HG03064 (cell line): Measurements from ENCODE around the gene EPHA1.

Source experiments
- ATAC-seq: cut with Tn5 transposase; IDR thresholded peaks from one replicate; pipeline ENCODE4 v1.9.1; 2021; ENCODE audit warnings: low read depth; ENCODE audit not compliant: unreplicated experiment

Gene EPHA1

DNA sequence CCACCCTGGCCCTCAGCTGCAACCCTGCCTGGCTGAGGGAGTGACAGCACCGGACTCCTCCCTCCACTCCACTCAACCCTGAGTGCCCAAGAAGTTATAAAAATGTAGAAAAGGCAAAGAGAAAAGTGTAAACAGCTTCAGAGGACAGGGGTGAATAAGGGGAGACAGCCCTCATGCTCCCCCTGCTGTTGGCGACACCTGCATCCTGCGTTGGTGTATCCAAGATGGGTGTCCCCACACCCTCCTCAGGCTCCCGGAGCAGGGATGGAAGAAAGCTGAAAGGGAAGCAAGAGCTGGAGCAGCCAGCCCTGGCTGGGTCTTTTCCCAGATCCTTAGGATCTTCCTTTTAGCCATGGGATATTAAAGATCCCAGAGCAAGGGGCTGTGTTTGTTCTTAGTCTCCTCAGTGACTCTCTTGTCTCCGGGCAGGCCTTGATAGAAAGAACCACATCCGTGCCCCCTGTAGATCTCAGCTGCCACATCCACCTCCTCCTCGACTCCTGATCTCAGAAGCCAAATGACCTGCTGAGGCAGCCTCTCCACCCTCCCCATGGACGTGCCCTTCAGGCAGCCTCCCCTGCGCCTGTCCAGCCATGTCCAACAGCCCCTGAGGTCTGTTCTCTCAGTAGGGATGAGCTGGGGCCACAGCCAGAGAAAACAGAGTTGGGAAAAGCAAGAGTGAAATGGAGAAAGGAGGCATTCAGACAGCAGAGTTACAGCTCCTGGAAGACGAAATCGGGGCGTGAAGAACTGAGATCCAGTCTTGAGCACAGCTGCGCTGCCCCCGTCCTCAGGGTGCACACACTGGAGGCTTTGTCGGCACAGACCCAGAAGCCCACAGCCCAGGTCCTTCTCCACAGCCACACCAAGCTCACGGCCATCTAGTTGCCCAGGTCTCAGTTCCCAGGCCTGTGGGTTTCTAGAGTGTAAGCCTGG, 52.9 kb downstream of the EPHA1 start:
- ATAC-seq = no peak

- ATAC-seq = no peak
Measured at GRCh38 chr7:143354965-143355364, 53.7 kb downstream of the EPHA1 start.

- ATAC-seq = no peak
Measured at GRCh38 chr7:143354376-143354775, 54.3 kb downstream of the EPHA1 start.

DNA sequence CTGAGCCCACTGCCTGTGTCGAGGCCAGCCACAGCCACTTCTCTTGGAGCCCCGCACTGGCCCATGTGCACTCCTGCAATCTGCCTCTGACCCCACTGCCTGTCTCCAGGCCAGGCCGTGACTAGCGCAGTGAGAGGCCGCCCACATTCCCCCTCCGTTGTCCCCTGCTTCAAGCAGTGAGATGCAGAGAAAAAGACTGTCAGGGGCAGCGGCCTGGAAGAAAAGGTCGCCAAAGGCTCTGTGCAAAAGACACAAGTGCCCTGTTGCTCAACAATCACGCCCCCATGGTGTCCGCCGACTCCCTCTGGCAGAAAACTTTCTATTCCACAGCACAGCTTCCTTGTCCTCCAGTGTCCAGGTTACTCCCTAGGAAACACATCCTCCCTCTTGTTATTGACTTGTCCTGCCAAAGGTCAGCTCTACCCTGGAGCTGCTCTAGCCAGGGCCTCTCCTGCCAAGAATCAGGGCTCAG, 56.1 kb downstream of the EPHA1 start:
- no peak for ATAC-seq

DNA sequence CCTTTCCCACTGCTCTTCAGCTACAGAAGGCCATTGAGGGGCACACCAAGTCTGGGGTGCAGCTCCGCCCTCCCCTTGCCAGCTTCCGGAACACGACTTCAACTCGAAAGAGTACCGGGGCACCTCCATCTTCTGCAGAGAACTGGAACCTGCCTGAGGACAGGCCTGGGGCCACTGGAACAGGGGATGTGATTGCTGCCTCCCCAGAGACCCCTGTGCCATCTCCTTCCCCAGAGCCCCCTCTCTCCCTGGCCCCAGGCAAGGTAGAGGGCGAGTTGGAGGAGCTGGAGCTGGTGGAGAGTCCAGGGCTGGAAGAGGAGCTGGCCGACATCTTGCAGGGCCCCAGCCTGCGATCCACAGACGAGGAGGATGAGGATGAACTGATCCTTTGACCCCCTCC, 57.1 kb downstream of the EPHA1 start:
- no peak for ATAC-seq

- ATAC-seq = no peak
Measured at GRCh38 chr7:143351060-143351459, 57.6 kb downstream of the EPHA1 start.

GRCh38 chr7:143347950-143348349, 60.7 kb downstream of the EPHA1 start:
- no peak for ATAC-seq

- no peak for ATAC-seq
Measured at GRCh38 chr7:143346018-143346417, 62.6 kb downstream of the EPHA1 start.

GRCh38 chr7:143345428-143345900, 63.2 kb downstream of the EPHA1 start:
- ATAC-seq = no peak

GRCh38 chr7:143343596-143343995, 65.1 kb downstream of the EPHA1 start:
- no peak for ATAC-seq

DNA sequence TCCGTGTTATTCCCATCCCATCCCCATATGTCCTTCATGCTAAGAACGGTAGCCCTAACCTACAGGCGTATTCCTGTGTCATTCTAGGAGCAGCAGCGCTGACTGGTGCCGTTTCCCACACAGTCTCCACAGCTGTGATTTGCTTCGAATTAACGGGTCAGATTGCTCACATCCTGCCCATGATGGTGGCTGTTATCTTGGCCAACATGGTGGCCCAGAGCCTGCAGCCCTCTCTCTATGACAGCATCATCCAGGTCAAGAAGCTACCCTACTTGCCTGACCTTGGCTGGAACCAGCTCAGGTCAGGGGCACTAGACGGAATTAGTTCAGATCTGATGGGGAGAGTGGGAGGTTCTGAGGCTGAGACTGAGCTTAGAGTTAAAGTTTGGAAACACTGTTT, 66.8 kb downstream of the EPHA1 start:
- no peak for ATAC-seq
